HPDE6-E6E7 (cell line): ENCODE data around the gene LINC00305.

Source experiments
- DNase-seq: peaks from one replicate; pipeline ENCODE4 v3.0.0; 2011; ENCODE audit warnings: missing footprints; ENCODE audit errors: extremely low spot score

The LINC00305 gene

GRCh38 chr18:64031411-64031810 is 117.5 kb downstream of the LINC00305 start:
- no peak for DNase-seq
